Umbilical cord (tissue), 2 donors: Measurements from ENCODE around the gene CIT. TPM values are rescaled to one million over a fixed set of nuclear protein-coding genes. Genes with fewer than 3 reads are reported as not detected.
A peak's percentile ranks its signal among the peaks of the same experiment; 100 is the strongest.
"Not testable (repeated sequence)": the region's sequence is repeated elsewhere in the genome, so short reads cannot be mapped to it uniquely, and the experiment has no call there.

Source experiments
- DNase-seq: peaks from one replicate; pipeline ENCODE4 v3.0.0-alpha.2; 2015; ENCODE audit warnings: low spot score
- total RNA-seq: library from RNA; depleted of rRNA; stranded (reverse); fragments of >200 nt; gene quantifications from one replicate; pipeline ENCODE4 v1.2.3, GENCODE V29; 2014; ENCODE audit warnings: low replicate concordance; ENCODE audit not compliant: insufficient read depth

Gene CIT
- total RNA-seq, 1 donor from 2014 or later = 17.8 TPM

GRCh38 chr12:119681111-119681510, 196.0 kb downstream of the CIT start:
- DNase-seq = no peak

GRCh38 chr12:119679490-119679889, 197.6 kb downstream of the CIT start:
- DNase-seq = no peak

- no peak for DNase-seq
These were observed 198.0 kb downstream of the CIT start for GRCh38 chr12:119679081-119679480.

- no peak for DNase-seq
These were observed 198.7 kb downstream of the CIT start for GRCh38 chr12:119678459-119678858.

GRCh38 chr12:119676573-119676972, 200.5 kb downstream of the CIT start:
- no peak for DNase-seq

- DNase-seq = peak; percentile 79
These were observed 201.1 kb downstream of the CIT start for GRCh38 chr12:119676022-119676421.

GRCh38 chr12:119674560-119674959, 202.6 kb downstream of the CIT start:
- no peak for DNase-seq

- DNase-seq = no peak
These were observed 203.5 kb downstream of the CIT start for GRCh38 chr12:119673634-119674033.

GRCh38 chr12:119672194-119672593, 204.9 kb downstream of the CIT start:
- no peak for DNase-seq

- DNase-seq = no peak
These were observed 206.1 kb downstream of the CIT start for GRCh38 chr12:119671070-119671469.

GRCh38 chr12:119669744-119670472, 207.2 kb downstream of the CIT start:
- DNase-seq = no peak

GRCh38 chr12:119668324-119668841, 208.7 kb downstream of the CIT start:
- no peak for DNase-seq

GRCh38 chr12:119667577-119668323, 209.4 kb downstream of the CIT start, which contains the start of gene PRKAB1:
PRKAB1 (plus strand) TSS chr12:119668133; CDS start chr12:119668245, 112 bp downstream.
- peak; percentile 98 for DNase-seq

- DNase-seq = no peak
These were observed 210.1 kb downstream of the CIT start for GRCh38 chr12:119666900-119667576.

GRCh38 chr12:119666226-119666795, 210.8 kb downstream of the CIT start:
- DNase-seq = no peak

GRCh38 chr12:119665164-119665929, 211.8 kb downstream of the CIT start:
- DNase-seq = peak; percentile 14

- no peak for DNase-seq
These were observed 212.5 kb downstream of the CIT start for GRCh38 chr12:119664642-119665041.

- no peak for DNase-seq
These were observed 215.2 kb downstream of the CIT start for GRCh38 chr12:119661882-119662281.

- DNase-seq = no peak
These were observed 217.0 kb downstream of the CIT start for GRCh38 chr12:119660076-119660475.

GRCh38 chr12:119659289-119659897, 217.7 kb downstream of the CIT start:
- peak; percentile 40 for DNase-seq

- DNase-seq = not testable (repeated sequence)
These were observed 219.0 kb downstream of the CIT start for GRCh38 chr12:119658166-119658565.
